GM19238 (cell line): ENCODE data around the gene TPPP2.
"Not testable (repeated sequence)": the region's sequence is repeated elsewhere in the genome, so short reads cannot be mapped to it uniquely, and the experiment has no call there.

Experiments used
- DNase-seq: peaks from one replicate; pipeline ENCODE4 v3.0.0; 2011; ENCODE audit warnings: low spot score; ENCODE audit not compliant: insufficient read length

Gene TPPP2

GRCh38 chr14:21037156-21037555, 7.1 kb downstream of the TPPP2 start:
- DNase-seq: no peak

- DNase-seq: no peak
These were observed 8.7 kb downstream of the TPPP2 start for GRCh38 chr14:21038441-21039422.

- DNase-seq: peak; percentile 23
These were observed 9.8 kb downstream of the TPPP2 start for GRCh38 chr14:21039585-21040369.

DNA sequence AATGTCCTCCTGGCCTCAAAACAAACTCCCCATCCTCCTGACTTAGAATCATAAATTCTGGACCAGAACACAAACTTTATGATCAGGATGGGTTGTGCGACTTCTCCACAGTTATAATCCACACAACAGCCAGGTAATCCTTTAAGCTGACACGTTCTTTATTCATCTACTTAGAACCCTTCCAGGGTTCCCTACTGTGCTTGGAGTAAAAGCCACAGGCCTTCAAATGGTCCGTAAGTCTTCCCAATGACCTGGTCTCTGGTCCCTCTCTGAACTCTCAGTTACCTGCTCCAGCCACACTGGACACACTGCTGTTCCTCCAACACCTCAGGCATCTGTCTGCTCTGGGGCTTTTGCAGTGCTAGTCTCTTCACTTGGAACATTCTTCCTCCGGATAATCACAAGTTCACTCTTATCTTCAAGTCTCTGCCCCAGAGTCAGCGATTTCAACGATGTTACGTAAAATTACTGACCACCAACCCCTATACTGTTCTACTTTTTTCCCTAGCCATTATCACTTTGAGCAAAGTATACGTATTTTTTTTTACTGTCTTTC, 10.4 kb downstream of the TPPP2 start:
- no peak for DNase-seq

DNA sequence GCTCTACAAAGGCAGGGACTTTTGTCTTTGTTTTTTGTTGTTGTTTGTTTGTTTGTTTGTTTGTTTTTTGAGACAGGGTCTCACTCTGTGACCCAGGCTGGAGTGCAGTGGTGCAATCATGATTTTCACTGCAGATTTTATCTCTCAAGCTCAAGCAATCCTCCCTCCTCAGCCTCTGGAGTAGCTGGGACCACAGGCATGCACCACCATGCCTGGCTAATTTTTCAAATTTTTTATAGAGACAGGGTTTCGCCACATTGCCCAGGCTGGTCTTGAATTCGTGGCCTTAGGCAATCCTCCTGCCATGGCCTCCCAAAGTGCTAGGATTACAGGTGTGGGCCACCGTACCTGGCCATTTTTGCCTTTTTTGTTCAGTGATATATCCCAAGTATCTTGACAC, 10.9 kb downstream of the TPPP2 start:
- DNase-seq: not testable (repeated sequence)

DNA sequence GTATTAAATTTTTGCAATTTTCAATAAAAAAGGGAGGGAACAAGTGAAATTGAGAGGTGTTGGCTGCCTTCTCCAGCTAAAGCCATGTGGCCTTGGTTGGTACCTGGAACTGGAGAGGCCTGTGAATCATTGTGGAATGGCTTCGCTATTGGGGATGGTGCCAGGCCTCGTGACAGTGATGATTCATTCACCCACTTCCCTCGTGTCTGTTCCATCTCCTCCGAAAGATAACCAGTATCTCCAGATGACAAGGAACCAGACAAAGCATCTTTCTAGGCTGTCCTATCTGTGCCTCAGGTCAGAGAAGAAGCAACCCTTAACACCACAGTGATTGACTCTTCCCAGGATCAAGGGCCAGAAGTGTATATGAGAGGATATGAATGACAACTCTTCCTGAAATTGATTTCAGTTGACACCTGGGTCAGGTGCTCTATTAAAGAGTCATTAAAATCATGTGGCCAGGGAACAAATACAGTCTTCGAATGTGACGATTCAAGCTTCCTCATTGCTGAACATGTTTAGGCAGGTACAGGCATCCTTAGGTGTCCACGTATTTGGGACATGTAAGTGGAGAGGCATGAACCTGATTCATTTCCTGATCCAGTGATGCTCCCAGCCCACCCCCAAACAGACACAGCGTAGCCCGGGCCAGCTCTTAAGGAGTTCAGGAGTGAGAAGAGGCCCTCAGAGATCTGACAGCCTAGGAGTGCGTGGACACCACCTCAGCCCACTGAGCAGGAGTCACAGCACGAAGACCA, 11.8 kb downstream of the TPPP2 start, which contains the start of gene RNASE7:
Gene RNASE7 (plus strand): TSS at position 687 of the 758 bp plus-strand sequence. CDS start 631 bp downstream, outside the sequence.
- no peak for DNase-seq

- no peak for DNase-seq
These were observed 12.9 kb downstream of the TPPP2 start for GRCh38 chr14:21042918-21043317.

DNA sequence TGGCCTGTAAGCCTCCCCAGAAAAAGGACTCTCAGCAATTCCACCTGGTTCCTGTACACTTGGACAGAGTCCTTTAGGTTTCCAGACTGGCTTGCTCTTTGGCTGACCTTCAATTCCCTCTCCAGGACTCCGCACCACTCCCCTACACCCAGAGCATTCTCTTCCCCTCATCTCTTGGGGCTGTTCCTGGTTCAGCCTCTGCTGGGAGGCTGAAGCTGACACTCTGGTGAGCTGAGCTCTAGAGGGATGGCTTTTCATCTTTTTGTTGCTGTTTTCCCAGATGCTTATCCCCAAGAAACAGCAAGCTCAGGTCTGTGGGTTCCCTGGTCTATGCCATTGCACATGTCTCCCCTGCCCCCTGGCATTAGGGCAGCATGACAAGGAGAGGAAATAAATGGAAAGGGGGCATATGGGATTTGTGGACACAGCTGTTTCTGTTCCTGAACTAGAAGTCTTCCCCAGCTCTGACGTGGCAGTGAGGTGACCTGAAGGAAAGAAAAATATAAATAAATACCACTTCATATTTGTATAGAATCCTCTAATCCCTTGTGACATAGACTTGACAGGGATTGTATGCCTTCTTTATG, 13.5 kb downstream of the TPPP2 start:
- DNase-seq: no peak

GRCh38 chr14:21043974-21044618, 14.1 kb downstream of the TPPP2 start:
- no peak for DNase-seq

DNA sequence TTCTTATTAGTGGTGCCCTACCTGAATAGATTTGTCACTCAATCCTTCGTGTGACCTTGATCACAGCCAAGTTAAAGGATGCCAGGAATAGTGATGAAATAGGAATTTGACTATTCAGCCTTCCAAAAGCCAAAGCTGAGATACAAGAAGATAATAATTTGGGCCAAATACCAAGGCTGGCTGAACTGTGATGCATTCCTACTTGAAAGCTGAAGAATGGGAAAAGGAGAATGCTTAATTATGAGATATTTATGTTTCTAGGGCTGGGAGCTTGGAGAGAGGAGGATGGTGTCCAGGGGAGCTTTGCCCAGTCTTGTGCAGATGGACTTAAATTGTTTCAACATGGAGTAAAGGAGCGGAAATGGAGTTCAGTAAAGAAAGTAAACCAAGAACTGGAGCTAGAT, 17.4 kb downstream of the TPPP2 start:
- no peak for DNase-seq

DNA sequence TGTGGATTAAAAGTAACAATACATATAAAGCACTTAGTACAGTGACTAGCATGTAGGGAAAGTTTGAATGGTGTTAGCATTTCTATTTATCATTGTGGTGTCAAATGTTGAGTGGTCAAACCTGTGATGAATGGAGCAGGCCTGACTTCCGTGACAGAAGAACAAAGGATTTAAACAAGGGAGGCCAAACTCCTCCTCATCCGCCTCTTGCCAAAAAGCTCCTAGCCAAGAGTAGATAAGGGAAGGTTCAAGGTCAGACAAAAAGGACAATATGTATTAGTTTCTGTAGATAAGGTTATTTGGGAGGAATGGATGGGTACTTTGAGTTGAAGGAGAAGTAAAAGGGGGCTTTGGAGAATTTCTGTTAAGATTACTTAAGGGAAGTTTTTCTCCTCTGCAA, 18.6 kb downstream of the TPPP2 start:
- DNase-seq: no peak

DNA sequence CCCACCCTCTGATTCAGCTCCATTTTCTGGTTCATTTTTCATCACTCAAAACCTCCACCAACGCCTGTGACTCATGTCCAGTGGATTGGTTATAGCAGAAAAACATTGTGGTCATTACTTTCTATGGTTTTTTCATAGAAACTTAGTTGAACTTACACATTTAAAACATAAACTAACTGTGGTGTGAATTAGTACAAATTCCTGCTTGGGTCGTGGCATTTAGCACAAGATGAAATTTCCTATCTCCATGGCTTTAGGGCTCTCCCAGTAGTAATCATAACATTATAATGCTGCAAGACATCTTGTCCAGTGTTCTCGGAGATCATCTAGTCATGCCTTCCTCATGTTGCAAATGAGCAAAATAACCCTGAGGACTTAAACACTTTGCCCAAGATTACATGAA, 19.3 kb downstream of the TPPP2 start:
- no peak for DNase-seq

DNA sequence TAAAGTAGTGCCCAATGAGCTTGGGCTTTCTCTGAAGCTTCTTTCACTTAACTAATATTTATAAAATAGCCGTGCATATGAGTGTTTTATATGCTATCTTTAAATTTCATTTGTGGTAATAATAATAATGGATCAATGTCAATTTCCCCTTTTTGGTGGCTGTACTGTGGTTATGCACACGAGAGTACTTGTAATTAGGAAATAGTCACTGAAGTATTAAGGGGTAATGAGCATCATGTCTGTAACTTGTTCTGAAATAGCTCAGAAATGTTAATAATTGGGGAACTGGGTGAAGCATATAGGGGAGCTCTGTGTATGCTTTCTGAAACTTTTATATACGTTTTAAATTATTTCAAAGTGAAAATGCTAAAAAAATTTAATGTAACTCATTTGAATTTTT, 20.6 kb downstream of the TPPP2 start:
- no peak for DNase-seq

- DNase-seq: no peak
These were observed 23.4 kb downstream of the TPPP2 start for GRCh38 chr14:21053184-21054122.

- DNase-seq: no peak
These were observed 24.2 kb downstream of the TPPP2 start for GRCh38 chr14:21054123-21054767.

GRCh38 chr14:21054768-21055145, 24.7 kb downstream of the TPPP2 start:
- DNase-seq: no peak

- DNase-seq: no peak
These were observed 25.6 kb downstream of the TPPP2 start for GRCh38 chr14:21055432-21056117.

- DNase-seq: no peak
These were observed 26.6 kb downstream of the TPPP2 start for GRCh38 chr14:21056520-21057163.
